Activated B cell treated with CpG ODN at 0.5 μM for 24 hours (primary cell): Measurements from ENCODE around the gene MVK. TPM values are rescaled to one million over a fixed set of nuclear protein-coding genes. Genes with fewer than 3 reads are reported as not detected.

Experiments
- ATAC-seq: fragments of 200-7000 bp; cut with Tn5 transposase; one replicate; pipeline ENCODE4 v1.10.0; 2021; ENCODE audit warnings: low read depth, mild to moderate bottlenecking, moderate library complexity
- CTCF ChIA-PET: fragments of 350-600 bp; sonication (Branson Sonifier 250); formaldehyde crosslinking; loops from one replicate; lab custom pipeline; 2021; ENCODE audit warnings: antibody characterized with exemption; lab: Charles Lee
- POLR2A ChIA-PET: fragments of 350-600 bp; sonication (Branson Sonifier 250); formaldehyde crosslinking; loops from one replicate; lab custom pipeline; 2021; ENCODE audit warnings: antibody characterized with exemption; lab: Charles Lee
- DNase-seq: peaks from one replicate; pipeline ENCODE4 v3.0.0; 2022
- H3K27ac Mint-ChIP-seq: one replicate; pipeline ENCODE4 v1.8.0; 2020; ENCODE audit warnings: mixed read lengths
- H3K27me3 Mint-ChIP-seq: one replicate; pipeline ENCODE4 v1.8.0; 2021; ENCODE audit warnings: mixed read lengths
- H3K36me3 Mint-ChIP-seq: one replicate; pipeline ENCODE4 v1.8.0; 2021; ENCODE audit warnings: low read depth, mixed read lengths
- H3K4me1 Mint-ChIP-seq: one replicate; pipeline ENCODE4 v1.8.0; 2021; ENCODE audit warnings: mixed read lengths
- H3K4me3 Mint-ChIP-seq: one replicate; pipeline ENCODE4 v1.8.0; 2020; ENCODE audit warnings: mild to moderate bottlenecking, mixed read lengths
- H3K9me3 Mint-ChIP-seq: one replicate; pipeline ENCODE4 v1.8.0; 2020; ENCODE audit warnings: mixed read lengths
- intact Hi-C: fragments of 100-400 bp; cut with micrococcal nuclease; formaldehyde crosslinking; loops from one replicate; pipeline ENCODE4 v1.15.1; 2024
- total RNA-seq: library from RNA; stranded (reverse); gene quantifications from 2 replicates; pipeline ENCODE4 v1.2.3, GENCODE V29; 2022
- TF ChIP-seq, protein P1 (sequence below): fragments of 200-600 bp; IDR thresholded peaks from one replicate; pipeline ENCODE4 v1.8.0; 2022; ENCODE audit warnings: antibody characterized with exemption, mild to moderate bottlenecking

MVK gene
- total RNA-seq, 1 donor from 2014 or later: 28.5 TPM

DNA sequence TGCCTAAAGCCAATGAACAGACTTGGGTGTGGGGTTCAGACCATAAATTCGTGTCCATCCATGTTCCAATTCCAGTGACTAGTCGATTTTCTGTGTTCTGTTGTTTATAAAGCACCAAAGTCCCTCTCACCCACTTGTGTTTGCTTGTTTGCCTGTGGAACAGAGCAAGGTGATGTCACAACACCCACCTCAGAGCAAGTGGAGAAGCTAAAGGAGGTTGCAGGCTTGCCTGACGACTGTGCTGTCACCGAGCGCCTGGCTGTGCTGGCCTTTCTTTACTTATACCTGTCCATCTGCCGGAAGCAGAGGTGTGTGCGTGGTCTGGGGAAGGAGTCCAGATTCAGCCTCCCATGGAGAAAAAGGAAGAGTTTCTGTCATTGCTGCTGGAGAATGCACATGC lies 6.0 kb downstream of the MVK start:
- DNase-seq (no peak), ATAC-seq (no peak)
- intact Hi-C loops: loop anchor here (10.0 kb wide), 2 partner anchors 1015 to 1675 kb away; partner anchors contain the start of genes ISCU and SART3
- no peaks in the 10 kb centered on the region for H3K27me3 Mint-ChIP-seq
- POLR2A ChIA-PET: no interaction called here
- H3K9me3 Mint-ChIP-seq: no peaks in the 10 kb centered on the region
- H3K36me3 Mint-ChIP-seq: peaks cover 69% of the 10 kb centered on the region
- TF ChIP-seq, protein P1, sequence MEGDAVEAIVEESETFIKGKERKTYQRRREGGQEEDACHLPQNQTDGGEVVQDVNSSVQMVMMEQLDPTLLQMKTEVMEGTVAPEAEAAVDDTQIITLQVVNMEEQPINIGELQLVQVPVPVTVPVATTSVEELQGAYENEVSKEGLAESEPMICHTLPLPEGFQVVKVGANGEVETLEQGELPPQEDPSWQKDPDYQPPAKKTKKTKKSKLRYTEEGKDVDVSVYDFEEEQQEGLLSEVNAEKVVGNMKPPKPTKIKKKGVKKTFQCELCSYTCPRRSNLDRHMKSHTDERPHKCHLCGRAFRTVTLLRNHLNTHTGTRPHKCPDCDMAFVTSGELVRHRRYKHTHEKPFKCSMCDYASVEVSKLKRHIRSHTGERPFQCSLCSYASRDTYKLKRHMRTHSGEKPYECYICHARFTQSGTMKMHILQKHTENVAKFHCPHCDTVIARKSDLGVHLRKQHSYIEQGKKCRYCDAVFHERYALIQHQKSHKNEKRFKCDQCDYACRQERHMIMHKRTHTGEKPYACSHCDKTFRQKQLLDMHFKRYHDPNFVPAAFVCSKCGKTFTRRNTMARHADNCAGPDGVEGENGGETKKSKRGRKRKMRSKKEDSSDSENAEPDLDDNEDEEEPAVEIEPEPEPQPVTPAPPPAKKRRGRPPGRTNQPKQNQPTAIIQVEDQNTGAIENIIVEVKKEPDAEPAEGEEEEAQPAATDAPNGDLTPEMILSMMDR: no peak
- peaks cover 3% of the 10 kb centered on the region for H3K4me1 Mint-ChIP-seq
- no peak overlapping the region for H3K4me3 Mint-ChIP-seq
- CTCF ChIA-PET: no interaction called here
- no peak overlapping the region for H3K27ac Mint-ChIP-seq

GRCh38 chr12:109580272-109580671 lies 6.7 kb downstream of the MVK start:
- peaks cover 73% of the 10 kb centered on the region for H3K36me3 Mint-ChIP-seq
- no peaks in the 10 kb centered on the region for H3K4me1 Mint-ChIP-seq
- H3K27ac Mint-ChIP-seq: no peak overlapping the region
- TF ChIP-seq, protein P1: no peak
- H3K4me3 Mint-ChIP-seq: no peak overlapping the region
- H3K9me3 Mint-ChIP-seq: no peaks in the 10 kb centered on the region
- ATAC-seq: no peak
- intact Hi-C loops: no loop called here
- ChIA-PET CTCF (interaction anchor here (1.3 kb wide), 1 partner anchor 18 kb away, joined by 3 read pairs; no protein-coding TSS in a partner anchor), POLR2A (no interaction called here)
- no peaks in the 10 kb centered on the region for H3K27me3 Mint-ChIP-seq
- DNase-seq: no peak

- intact Hi-C loops: no loop called here
- ChIA-PET CTCF (interaction anchor here (1.3 kb wide), 1 partner anchor 17 kb away, joined by 3 read pairs; no protein-coding TSS in a partner anchor), POLR2A (no interaction called here)
- no peaks in the 10 kb centered on the region for H3K9me3 Mint-ChIP-seq
- ATAC-seq: no peak
- H3K27ac Mint-ChIP-seq: no peak overlapping the region
- no peak overlapping the region for H3K4me3 Mint-ChIP-seq
- H3K36me3 Mint-ChIP-seq: peaks cover 70% of the 10 kb centered on the region
- DNase-seq: no peak
- H3K27me3 Mint-ChIP-seq: no peaks in the 10 kb centered on the region
- TF ChIP-seq, protein P1: no peak
- H3K4me1 Mint-ChIP-seq: no peaks in the 10 kb centered on the region
Measured at GRCh38 chr12:109580684-109581333, 7.2 kb downstream of the MVK start.

DNA sequence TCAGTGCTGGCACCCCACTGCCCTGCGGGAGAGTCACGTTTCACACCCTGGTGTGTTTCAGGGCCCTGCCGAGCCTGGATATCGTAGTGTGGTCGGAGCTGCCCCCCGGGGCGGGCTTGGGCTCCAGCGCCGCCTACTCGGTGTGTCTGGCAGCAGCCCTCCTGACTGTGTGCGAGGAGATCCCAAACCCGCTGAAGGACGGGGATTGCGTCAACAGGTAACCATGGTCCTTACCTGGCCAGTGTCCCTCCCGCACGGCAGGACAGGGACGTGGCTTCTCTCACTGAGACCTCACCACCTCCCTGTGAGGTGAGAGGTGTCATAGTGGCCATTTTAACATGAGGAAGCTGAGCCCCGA lies 7.7 kb downstream of the MVK start:
- Mint-ChIP-seq H3K9me3 (no peaks in the 10 kb centered on the region), H3K27me3 (no peaks in the 10 kb centered on the region), H3K4me3 (no peak overlapping the region), H3K4me1 (no peaks in the 10 kb centered on the region), H3K27ac (no peak overlapping the region), H3K36me3 (peaks cover 72% of the 10 kb centered on the region)
- TF ChIP-seq, protein P1: no peak
- intact Hi-C loops: no loop called here
- CTCF ChIA-PET: interaction anchor here (1.3 kb wide), 1 partner anchor 17 kb away, joined by 3 read pairs; no protein-coding TSS in a partner anchor
- ATAC-seq: no peak
- DNase-seq: no peak
- POLR2A ChIA-PET: no interaction called here

- H3K36me3 Mint-ChIP-seq: peaks cover 75% of the 10 kb centered on the region
- CTCF ChIA-PET: no interaction called here
- POLR2A ChIA-PET: no interaction called here
- intact Hi-C loops: no loop called here
- DNase-seq (no peak), ATAC-seq (no peak)
- no peaks in the 10 kb centered on the region for H3K9me3 Mint-ChIP-seq
- no peak overlapping the region for H3K27ac Mint-ChIP-seq
- no peaks in the 10 kb centered on the region for H3K4me1 Mint-ChIP-seq
- TF ChIP-seq, protein P1: no peak
- H3K4me3 Mint-ChIP-seq: no peak overlapping the region
- no peaks in the 10 kb centered on the region for H3K27me3 Mint-ChIP-seq
Measured at GRCh38 chr12:109581856-109582255, 8.3 kb downstream of the MVK start.
